AG09309 (cell line): ENCODE results near the gene TGM4.

Experiments used
- DNase-seq: peaks from one replicate; pipeline ENCODE4 v3.0.0-alpha.2; 2010; ENCODE audit warnings: low read depth
- H3K4me3 ChIP-seq: 2 replicates; pipeline ENCODE4 v1.5.1; 2011; ENCODE audit warnings: mild to moderate bottlenecking, low read depth, low read length, moderate library complexity; ENCODE audit not compliant: control insufficient read depth
- TF ChIP-seq, protein P1 (sequence below): IDR thresholded peaks from 2 replicates; pipeline ENCODE4 v1.5.1; 2011; ENCODE audit warnings: mild to moderate bottlenecking, low read depth, low read length, inconsistent platforms; ENCODE audit not compliant: insufficient read depth, control insufficient read depth; ENCODE audit errors: missing control alignments

TGM4 gene

DNA sequence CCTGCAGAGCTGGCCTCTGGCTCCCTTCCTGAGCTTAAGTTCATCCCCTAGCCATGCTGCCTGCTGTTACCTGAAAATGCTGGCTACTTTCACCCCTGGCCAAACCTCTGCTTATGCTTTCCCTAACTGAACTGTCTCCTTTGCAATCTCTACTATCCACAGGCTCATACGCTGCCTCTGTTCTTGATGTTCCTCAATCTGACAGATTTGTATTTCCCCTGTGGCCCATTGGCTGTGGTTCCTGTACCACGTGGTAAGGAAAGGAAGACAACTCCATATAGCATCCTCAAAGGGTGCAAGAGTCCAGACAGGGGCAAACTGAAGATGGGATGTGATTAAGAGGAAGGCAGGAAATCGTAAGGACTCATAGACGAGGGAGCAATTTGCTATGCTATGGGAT is 33.2 kb downstream of the TGM4 start:
- TF ChIP-seq, protein P1, sequence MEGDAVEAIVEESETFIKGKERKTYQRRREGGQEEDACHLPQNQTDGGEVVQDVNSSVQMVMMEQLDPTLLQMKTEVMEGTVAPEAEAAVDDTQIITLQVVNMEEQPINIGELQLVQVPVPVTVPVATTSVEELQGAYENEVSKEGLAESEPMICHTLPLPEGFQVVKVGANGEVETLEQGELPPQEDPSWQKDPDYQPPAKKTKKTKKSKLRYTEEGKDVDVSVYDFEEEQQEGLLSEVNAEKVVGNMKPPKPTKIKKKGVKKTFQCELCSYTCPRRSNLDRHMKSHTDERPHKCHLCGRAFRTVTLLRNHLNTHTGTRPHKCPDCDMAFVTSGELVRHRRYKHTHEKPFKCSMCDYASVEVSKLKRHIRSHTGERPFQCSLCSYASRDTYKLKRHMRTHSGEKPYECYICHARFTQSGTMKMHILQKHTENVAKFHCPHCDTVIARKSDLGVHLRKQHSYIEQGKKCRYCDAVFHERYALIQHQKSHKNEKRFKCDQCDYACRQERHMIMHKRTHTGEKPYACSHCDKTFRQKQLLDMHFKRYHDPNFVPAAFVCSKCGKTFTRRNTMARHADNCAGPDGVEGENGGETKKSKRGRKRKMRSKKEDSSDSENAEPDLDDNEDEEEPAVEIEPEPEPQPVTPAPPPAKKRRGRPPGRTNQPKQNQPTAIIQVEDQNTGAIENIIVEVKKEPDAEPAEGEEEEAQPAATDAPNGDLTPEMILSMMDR, result no peak
- DNase-seq, result no peak
- H3K4me3 ChIP-seq, result no peak overlapping the region

- TF ChIP-seq, protein P1, result no peak
- no peak for DNase-seq
- H3K4me3 ChIP-seq, result no peak overlapping the region
Measured at GRCh38 chr3:44909063-44909462, 34.7 kb downstream of the TGM4 start.

DNA sequence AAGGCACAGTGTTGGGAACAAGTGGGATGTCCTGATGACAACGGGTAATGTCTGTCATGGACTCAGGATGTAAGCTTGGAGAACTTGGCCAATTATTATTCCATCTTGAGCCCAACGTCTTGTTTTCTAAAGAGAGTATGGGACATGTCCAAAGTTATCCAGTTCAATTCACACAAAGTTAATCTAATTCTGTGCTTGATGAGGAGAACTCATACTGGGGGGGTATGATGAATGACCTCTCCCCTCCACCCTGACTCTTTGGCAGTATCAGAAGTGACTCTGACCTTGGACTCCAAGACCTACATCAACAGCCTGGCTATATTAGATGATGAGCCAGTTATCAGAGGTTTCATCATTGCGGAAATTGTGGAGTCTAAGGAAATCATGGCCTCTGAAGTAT is 36.3 kb downstream of the TGM4 start:
- DNase-seq, result no peak
- no peak overlapping the region for H3K4me3 ChIP-seq
- TF ChIP-seq, protein P1, result no peak

- DNase-seq, result no peak
- H3K4me3 ChIP-seq, result no peak overlapping the region
- TF ChIP-seq, protein P1, result peak; percentile 95
Measured at GRCh38 chr3:44913868-44914468, 39.6 kb downstream of the TGM4 start.

DNA sequence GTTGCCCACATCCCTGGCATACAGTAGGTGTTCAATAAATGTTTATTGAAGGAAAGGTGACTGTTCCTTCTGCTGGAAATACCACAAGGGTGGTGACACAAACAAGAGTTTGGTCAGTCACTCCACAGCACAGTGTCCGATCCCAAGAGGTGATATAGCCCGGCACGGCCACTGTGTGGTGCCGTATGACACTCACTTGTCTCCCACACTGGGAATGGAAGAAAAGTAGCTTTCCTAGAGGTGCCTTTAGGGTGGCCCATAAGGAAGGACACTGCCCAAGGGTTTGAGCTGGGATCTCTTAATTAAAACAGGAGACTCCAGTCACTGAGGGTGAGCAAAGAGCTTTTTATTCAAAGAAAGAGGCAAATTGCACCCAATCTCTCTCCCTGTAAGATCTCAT is 40.5 kb downstream of the TGM4 start:
- H3K4me3 ChIP-seq, result no peak overlapping the region
- DNase-seq, result no peak
- TF ChIP-seq, protein P1, result peak; percentile 32

DNA sequence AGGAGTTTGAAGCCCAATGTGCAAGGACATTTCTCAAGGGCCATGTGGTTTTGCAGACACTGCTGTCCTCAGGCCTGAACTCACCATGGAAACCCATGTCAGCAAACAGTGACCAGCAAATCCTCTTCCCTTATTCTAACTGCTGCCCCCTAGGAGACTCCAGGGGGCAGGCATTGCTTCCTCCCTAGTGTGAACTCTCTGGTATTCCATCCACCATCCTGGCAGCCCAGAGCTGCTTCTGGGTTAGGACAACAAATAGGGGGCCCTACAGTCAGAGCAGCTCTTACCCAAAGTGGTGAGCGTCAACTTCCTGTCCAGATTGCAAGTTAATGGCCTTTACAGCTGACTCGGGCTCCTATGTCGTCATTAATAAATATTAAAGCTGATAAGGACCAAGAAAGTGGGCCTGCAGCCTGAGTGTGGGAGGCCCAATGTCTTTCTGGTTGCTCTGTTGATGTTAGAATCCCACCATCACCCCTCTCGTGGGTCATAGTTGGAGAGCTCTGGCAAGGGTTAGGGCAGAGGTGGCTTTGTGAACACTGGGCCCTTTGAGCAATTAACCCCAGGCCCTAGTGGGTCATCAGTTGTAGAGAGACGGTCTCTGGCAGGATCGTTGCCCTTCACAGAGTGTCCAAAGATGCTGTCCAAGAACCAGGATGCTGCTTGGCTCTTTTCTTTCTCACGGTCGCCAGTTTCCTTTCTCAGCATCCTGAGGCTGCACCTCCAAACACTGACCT is 41.5 kb downstream of the TGM4 start:
- no peak overlapping the region for H3K4me3 ChIP-seq
- no peak for DNase-seq
- TF ChIP-seq, protein P1, result no peak
